Right lobe of liver (tissue), 6 donors: ENCODE measurements around the gene CBX7. TPM values are rescaled to one million over a fixed set of nuclear protein-coding genes. Genes with fewer than 3 reads are reported as not detected.

Experiments used
- ATAC-seq, 4 donors: fragments of 200-7000 bp; cut with Tn5 transposase; one replicate each; pipeline ENCODE4 v1.9.1; 2020; ENCODE audit warnings: mild to moderate bottlenecking in 4 of 4, moderate library complexity in 4 of 4
- DNase-seq, 3 donors: peaks; one replicate each; pipeline ENCODE4 v3.0.0-alpha.2; 2020
- H3K27ac ChIP-seq, 3 donors: fragments of 200-600 bp; one replicate each; pipeline ENCODE4 v1.8.0; 2022
- H3K27me3 ChIP-seq, 2 donors: fragments of 200-600 bp; one replicate each; pipeline ENCODE4 v1.8.0; 2022
- H3K36me3 ChIP-seq, 4 donors: fragments of 200-600 bp; sonication (generic) in 1 of 4; one replicate each; pipeline versions ENCODE4 v1.5.1 to v1.8.0; 2017 to 2022; ENCODE audit warnings: control low read depth in 1 of 4
- H3K4me1 ChIP-seq, 4 donors: fragments of 200-600 bp; sonication (generic) in 1 of 4; one replicate each; pipeline versions ENCODE4 v1.5.1 to v1.8.0; 2017 to 2022; ENCODE audit warnings: control low read depth in 1 of 4
- H3K4me3 ChIP-seq, 3 donors: fragments of 200-600 bp; one replicate each; pipeline ENCODE4 v1.8.0; 2022
- H3K9me3 ChIP-seq, 4 donors: fragments of 200-600 bp; sonication (generic) in 1 of 4; one replicate each; pipeline versions ENCODE4 v1.5.1 to v1.8.0; 2017 to 2022; ENCODE audit warnings: control low read depth in 1 of 4
- CTCF ChIP-seq, 4 donors: fragments of 200-600 bp in 3 of 4; fragments of 450-650 bp in 1 of 4; IDR thresholded peaks; one replicate each; pipeline versions ENCODE4 v1.5.1 to v1.8.0; 2016 to 2022; ENCODE audit warnings: antibody characterized with exemption in 4 of 4, mild to moderate bottlenecking in 2 of 4
- POLR2A ChIP-seq: fragments of 450-650 bp; IDR thresholded peaks from one replicate; pipeline ENCODE4 v1.6.1; 2017; ENCODE audit warnings: antibody characterized with exemption, mild to moderate bottlenecking
- WGBS: methylation state at CpG from one replicate; pipeline ENCODE4 v1.1.6; 2018; ENCODE audit warnings: low coverage, low lambda C conversion rate; ENCODE audit not compliant: insufficient coverage; ENCODE audit errors: missing lambda C conversion rate; 5-methylcytosine and 5-hydroxymethylcytosine counted together
- intact Hi-C, 2 donors: fragments of 100-400 bp; cut with DNase I; formaldehyde crosslinking; loops; one replicate each; pipeline versions ENCODE4 v1.11.2 to v1.14.1; 2022
- long read RNA-seq: library from polyadenylated mRNA; unstranded; transcript quantifications from one replicate; pipeline ENCODE4 v2.0.0, GENCODE V29; 2019
- total RNA-seq, 6 experiments: library from RNA; depleted of rRNA in 2 of 6; stranded (reverse); fragments of >200 nt in 2 of 6; fragmentation: NEBNext Ultra II Directional in 3 of 6; extraction: Animal tissue kit (Norgen Biotek cat#: 25700) in 3 of 6; gene quantifications; one replicate each; pipeline versions ENCODE4 v1.1.0 to v1.2.4, GENCODE V29; 2016 to 2023
- donor health status: DM: no; HTN: yes; CAD: no.
- donor health status: DM: no; HTN: no; CAD: no.
- donor health status: DM: no; HTN: no; CAD: no.
- donor health status: DM: no; HTN: yes; CAD: no.
- donor health status: DM: no; HTN: yes; CAD: no.

The CBX7 gene
- 10 to 100 TPM in 5 of 6 experiments, 1 to 10 TPM in 1; 8.0 to 14.5 (median 12.9) TPM for total RNA-seq
- long read RNA-seq, partial matches to known transcripts = 0 of 2 reads
- long read RNA-seq, other reads (novel, unspliced or antisense) = 2 of 2 reads

GRCh38 chr22:39152511-39153219 is at the start of gene CBX7:
Gene CBX7, minus strand, starts transcription at chr22:39152680. Its CDS starts 236 bp downstream, at chr22:39152444.
- 2% methylated on average over 7 of the region's 98 CpGs for WGBS
- Histone ChIP-seq H3K4me3 (peak within 1 kb of the TSS; percentile 67 to 89 (median 76)), H3K27me3 (no peaks in the 10 kb centered on the region), H3K9me3 (no peaks in the 10 kb centered on the region), H3K4me1 (peaks cover 0 to 22% (median 0%) of the 10 kb centered on the region in 4 donors), H3K27ac (peak within 1 kb of the TSS; percentile 83 to 91 (median 86)), H3K36me3 (peaks cover 0 to 2% (median 0%) of the 10 kb centered on the region in 4 donors)
- peak; percentile 66 for TF ChIP-seq POLR2A
- no peak for TF ChIP-seq CTCF (IDR thresholded peaks at IDR 0.05)
- DNase-seq (peak; percentile 96 to 97 (median 96)), ATAC-seq (peak; percentile 88 to 96 (median 92))
- intact Hi-C loops = no loop called here

GRCh38 chr22:39197578-39197977 is 45.1 kb upstream of the CBX7 start:
- no peak for ATAC-seq
- H3K27me3 ChIP-seq = no peaks in the 10 kb centered on the region
- 86% methylated on average over 5 of the region's 5 CpGs for WGBS
- no peaks in the 10 kb centered on the region for H3K36me3 ChIP-seq
- H3K27ac ChIP-seq = no peak overlapping the region
- DNase-seq = no peak
- no peak for TF ChIP-seq CTCF (IDR thresholded peaks at IDR 0.05)
- TF ChIP-seq POLR2A = no peak
- intact Hi-C loops = no loop called here
- H3K4me1 ChIP-seq = no peaks in the 10 kb centered on the region
- peaks cover 0 to 3% (median 0%) of the 10 kb centered on the region in 4 donors for H3K9me3 ChIP-seq
- H3K4me3 ChIP-seq = no peak overlapping the region

GRCh38 chr22:39194098-39194497 is 41.6 kb upstream of the CBX7 start:
- H3K36me3 ChIP-seq = no peaks in the 10 kb centered on the region
- intact Hi-C loops = no loop called here
- no peak for DNase-seq

GRCh38 chr22:39188809-39189208 is 36.3 kb upstream of the CBX7 start:
- H3K4me1 ChIP-seq = no peaks in the 10 kb centered on the region
- H3K27me3 ChIP-seq = no peaks in the 10 kb centered on the region
- no peak overlapping the region for H3K4me3 ChIP-seq
- ATAC-seq (no peak), DNase-seq (no peak)
- intact Hi-C loops = no loop called here
- H3K36me3 ChIP-seq = no peaks in the 10 kb centered on the region
- H3K9me3 ChIP-seq = no peaks in the 10 kb centered on the region
- no peak overlapping the region for H3K27ac ChIP-seq
- no peak for TF ChIP-seq POLR2A
- TF ChIP-seq CTCF (IDR thresholded peaks at IDR 0.05) = no peak
- WGBS = 64% methylated on average over 10 of the region's 10 CpGs

More at GRCh38 chr22:39194098-39194497, 41.6 kb upstream of the CBX7 start:
- Histone ChIP-seq H3K4me1 (no peaks in the 10 kb centered on the region), H3K27ac (no peak overlapping the region), H3K9me3 (peaks cover 0 to 3% (median 0%) of the 10 kb centered on the region in 4 donors), H3K4me3 (no peak overlapping the region), H3K27me3 (no peaks in the 10 kb centered on the region)
- no peak for ATAC-seq
- whole genome bisulfite sequencing = 80% methylated on average over 1 of the region's 1 CpG
- TF ChIP-seq POLR2A (no peak), CTCF (IDR thresholded peaks at IDR 0.05) (no peak)
